Stimulated activated CD8-positive, alpha-beta memory T cell treated with anti-CD3 and anti-CD28 coated beads, Interleukin-15, amount 100 ng/mL, for 24 hours (primary cell): ENCODE measurements around the gene GRHL1.
"Not testable (repeated sequence)": the region's sequence is repeated elsewhere in the genome, so short reads cannot be mapped to it uniquely, and the experiment has no call there.

Experiments used
- DNase-seq: peaks from one replicate; pipeline ENCODE4 v3.0.0-alpha.2; 2020; ENCODE audit warnings: low read depth

The GRHL1 gene

DNA sequence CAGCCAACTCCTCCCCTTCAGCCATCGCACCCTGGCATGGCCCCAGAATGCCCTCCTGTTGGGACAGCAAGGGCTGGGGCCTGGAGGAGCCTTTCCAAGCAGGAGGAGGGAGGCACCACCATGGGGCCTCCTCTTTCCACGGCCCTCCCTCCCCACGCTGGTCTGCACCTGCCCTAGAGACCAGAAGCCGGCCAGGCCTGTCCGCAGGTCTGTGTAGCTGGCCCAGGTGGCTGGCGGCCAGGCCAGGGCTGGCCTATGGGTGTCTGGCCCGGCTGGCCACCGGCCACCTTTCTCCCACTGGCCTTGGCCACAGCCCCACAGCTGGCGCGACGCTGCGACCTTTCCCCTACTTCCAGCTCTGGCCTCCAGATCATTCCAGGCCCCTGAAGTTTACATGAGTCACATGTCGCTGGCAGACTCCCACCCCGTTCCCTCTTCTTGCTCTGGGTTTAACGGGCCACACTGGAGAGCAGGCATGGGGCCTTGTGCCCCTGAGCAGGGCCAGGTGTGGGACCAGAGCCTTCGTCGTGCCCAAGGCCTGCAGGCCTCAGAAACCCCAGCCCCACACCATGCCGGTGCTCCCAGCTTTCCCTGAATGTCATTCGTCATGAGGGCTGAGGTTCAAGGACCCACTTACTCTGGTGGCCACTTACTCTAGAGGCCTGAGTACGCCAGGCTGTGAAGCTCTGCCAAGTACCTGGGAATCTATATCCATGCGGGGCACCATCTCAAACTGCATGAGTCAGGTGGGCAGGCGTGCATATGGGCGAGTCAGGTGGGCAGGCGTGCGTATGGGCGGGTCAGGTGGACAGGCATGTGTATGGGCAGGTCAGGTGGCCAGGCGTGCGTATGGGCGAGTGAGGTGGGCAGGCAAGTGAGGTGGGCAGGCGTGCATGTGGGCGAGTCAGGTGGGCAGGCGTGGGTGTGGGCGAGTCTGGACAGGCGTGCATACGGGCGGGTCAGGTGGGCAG, 58.6 kb downstream of the GRHL1 start:
- no peak for DNase-seq

DNA sequence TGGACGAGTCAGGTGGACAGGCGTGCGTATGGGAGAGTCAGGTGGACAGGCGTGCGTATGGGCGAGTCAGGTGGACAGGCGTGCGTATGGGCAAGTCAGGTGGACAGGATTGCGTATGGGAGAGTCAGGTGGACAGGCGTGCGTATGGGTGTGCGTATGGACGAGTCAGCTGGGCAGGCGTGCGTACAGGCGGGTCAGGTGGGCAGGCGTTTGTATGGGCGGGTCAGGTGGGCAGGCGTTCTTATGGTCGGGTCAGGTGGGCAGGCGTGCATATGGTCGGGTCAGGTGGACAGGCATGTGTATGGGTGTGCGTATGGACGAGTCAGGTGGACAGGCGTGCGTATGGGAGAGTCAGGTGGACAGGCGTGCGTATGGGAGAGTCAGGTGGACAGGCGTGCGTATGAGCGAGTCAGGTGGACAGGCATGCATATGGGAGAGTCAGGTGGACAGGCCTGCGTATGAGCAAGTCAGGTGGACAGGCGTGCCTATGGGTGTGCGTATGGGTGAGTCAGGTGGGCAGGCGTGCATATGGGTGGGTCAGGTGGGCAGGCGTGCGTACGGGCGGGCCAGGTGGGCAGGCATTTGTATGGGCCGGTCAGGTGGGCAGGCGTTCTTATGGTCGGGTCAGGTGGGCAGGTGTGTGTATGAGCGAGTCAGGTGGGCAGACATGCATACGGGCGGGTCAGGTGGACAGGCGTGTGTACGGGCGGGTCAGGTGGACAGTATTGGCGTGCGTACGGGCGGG, 59.5 kb downstream of the GRHL1 start:
- DNase-seq = not testable (repeated sequence)

DNA sequence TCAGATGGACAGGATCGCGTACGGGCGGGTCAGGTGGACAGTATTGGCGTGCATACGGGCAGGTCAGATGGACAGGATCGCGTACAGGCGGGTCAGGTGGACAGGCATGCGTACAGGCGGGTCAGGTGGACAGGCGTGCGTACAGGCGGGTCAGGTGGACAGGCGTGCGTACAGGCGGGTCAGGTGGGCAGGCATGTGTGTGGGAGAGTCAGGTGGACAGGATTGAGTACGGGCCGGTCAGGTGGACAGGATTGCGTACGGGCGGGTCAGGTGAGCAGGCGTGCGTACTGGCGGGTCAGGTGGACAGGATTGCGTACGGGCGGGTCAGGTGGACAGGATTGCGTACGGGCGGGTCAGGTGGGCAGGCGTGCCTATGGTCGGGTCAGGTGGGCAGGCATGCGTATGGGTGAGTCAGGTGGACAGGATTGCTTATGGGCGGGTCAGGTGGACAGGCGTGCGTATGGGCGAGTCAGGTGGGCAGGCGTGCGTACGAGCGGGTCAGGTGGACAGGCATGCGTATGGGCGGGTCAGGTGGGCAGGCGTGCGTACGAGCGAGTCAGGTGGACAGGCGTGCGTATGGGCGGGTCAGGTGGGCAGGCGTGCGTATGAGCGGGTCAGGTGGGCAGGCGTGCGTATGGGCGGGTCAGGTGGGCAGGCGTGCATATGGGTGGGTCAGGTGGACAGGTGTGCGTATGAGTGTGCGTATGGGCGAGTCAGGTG, 60.3 kb downstream of the GRHL1 start:
- not testable (repeated sequence) for DNase-seq

DNA sequence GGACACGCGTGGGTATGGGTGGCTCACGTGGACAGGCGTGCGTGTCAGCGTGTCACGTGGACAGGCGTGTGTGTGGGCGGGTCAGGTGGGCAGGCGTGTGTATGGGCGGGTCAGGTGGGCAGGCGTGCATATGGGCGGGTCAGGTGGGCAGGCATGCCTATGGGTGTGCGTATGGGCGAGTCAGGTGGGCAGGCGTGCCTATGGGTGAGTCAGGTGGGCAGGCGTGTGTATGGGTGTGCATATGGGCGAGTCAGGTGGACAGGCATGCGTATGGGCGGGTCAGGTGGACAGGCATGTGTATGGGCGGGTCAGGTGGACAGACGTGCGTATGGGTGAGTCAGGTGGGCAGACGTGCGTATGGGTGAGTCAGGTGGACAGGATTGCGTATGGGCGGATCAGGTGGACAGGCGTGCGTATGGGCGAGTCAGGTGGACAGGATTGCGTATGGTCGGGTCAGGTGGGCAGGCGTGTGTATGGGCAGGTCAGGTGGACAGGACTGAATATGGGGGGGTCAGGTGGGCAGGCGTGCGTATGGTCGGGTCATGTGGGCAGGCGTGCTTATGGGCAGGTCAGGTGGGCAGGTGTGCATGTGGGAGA, 61.0 kb downstream of the GRHL1 start:
- DNase-seq = not testable (repeated sequence)

DNA sequence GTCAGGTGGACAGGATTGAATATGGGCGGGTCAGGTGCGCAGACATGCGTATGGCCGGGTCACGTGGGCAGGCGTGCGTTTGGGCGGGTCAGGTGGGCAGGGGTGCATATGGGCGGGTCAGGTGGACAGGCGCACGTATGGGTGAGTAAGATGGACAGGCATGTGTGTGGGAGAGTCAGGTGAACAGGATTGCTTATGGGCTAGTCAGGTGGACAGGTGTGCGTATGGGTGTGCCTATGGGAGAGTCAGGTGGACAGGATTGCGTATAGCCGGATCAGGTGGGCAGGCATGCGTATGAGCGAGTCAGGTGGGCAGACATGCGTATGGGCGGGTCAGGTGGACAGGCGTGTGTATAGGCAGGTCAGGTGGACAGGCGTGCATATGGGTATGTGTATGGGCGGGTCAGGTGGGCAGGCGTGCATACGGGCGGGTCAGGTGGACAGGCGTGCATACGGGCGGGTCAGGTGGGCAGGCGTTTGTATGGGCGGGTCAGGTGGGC, 61.5 kb downstream of the GRHL1 start:
- no peak for DNase-seq

DNA sequence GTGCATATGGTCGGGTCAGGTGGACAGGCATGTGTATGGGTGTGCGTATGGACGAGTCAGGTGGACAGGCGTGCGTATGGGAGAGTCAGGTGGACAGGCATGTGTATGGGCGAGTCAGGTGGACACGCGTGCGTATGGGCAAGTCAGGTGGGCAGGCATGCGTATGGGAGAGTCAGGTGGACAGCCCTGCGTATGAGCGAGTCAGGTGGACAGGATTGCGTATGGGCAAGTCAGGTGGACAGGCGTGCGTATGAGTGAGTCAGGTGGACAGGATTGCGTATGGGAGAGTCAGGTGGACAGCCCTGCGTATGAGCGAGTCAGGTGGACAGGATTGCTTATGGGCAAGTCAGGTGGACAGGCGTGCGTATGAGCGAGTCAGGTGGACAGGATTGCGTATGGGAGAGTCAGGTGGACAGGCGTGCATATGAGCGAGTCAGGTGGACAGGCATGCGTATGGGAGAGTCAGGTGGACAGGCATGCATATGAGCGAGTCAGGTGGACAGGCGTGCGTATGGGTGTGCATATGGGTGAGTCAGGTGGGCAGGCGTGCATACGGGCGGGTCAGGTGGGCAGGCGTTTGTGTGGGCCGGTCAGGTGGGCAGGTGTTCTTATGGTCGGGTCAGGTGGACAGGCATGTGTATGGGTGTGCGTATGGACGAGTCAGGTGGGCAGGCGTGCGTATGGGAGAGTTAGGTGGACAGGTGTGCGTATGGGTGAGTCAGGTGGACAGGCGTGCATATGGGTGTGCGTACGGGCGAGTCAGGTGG, 62.3 kb downstream of the GRHL1 start:
- not testable (repeated sequence) for DNase-seq

- no peak for DNase-seq
Observed at GRCh38 chr2:10014418-10015190, 63.1 kb downstream of the GRHL1 start.

- not testable (repeated sequence) for DNase-seq
Observed at GRCh38 chr2:10015376-10015989, 64.0 kb downstream of the GRHL1 start.

GRCh38 chr2:10016001-10016801, 64.7 kb downstream of the GRHL1 start:
- no peak for DNase-seq

DNA sequence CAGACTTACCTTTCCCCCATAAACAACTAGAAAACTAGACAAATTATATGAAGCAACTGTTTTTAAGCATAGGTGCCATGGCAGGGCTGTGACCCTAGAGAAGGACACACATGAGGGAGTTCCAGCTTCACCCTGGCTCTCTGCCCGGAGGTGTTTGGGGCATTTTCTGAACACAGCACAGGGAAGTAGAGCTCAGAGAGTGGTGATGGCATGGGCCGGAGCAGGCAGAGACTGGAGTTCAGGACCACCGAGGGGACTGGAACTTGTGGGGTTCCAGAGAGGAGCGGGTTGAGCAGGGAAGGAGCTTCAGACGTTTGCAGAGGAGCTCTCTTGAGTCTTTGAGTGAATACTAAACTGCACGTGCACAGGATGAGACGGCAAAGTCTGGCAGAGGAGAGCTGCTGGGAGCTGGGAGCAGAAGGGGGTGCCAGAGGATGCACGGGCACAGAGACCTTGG, 65.3 kb downstream of the GRHL1 start:
- no peak for DNase-seq

DNA sequence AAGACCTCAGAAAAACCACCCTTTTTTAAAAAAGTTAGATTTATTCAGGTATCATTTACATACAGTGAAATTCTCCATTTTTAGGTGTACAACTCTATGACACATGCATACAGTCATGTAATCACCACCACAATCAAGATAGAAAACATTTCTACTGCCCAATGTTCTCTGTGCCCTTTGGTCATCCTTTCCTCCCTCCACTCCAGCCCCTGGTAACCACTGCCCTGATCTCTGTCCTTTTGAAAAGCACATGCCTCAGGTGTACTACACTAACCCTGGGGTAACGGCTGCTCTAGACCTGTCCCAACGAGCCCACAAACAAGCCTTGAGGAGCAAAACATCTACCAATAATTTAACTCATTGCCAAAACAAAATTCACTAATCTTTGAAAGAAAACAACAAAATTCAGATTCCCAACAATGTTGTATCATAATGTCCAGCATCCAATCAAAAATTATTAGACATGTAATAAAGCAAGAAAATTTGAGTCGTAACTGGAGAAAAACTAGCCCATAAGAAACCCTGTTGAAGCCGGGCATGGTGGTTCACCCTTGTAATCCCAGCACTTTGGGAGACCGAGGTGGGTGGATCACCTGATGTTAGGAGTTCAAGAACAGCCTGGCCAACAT, 65.9 kb downstream of the GRHL1 start:
- DNase-seq = no peak

DNA sequence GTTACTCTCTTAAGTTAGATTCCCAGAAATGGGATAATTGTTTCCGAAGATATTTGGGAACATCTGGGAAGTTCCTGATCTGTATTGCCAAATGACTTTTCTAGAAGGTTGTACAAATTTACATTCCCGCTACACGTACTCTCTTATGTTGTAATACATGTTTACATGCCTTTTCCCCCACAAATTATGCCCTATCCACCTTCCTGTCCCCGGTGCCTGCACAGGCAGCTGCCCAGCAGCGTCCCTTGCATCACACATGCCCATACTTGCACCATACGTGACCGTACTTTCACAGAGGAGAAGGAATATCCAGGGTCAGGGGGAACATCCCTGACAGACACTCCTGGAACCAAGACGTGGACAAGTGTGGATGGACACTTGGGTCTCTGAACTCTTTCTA, 67.7 kb downstream of the GRHL1 start:
- DNase-seq = no peak

DNA sequence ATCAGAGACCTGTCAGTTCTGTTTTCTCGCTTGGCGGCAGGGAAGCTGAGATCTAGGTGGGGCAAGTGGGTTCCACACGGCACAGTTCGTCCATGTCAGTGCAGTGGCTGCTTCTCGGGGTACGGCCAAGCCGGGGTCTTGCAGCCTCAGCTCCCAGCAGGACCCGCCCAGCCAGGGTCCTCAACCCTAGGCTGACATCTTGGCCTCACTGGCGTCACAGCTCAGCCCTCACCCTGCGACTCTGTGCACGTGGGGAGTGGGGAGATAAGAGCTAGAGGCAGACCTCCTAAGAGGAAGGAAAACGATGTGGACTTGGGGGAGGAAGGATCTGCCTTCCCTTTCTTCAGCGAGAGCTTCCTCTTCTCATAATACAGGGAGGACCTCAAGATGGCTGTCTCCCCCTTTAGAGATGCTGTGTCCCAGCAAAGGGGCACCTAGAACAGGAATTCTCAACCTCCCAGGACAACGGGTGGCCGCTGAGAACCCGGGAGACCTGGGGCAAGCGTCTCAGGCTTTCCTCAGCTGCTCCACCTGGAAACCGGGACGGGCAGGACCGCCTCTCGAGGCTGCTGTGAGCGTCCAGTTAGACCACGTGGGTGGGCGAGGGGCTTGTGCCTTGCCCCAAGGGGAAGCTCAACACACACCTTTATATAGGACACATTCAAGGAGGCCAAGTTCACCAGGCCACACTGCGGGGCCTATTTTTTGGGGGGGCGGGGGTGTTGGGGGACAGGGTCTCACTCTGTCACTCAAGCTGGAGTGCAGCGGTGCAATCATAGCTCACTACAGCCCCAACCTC, 68.3 kb downstream of the GRHL1 start:
- no peak for DNase-seq

GRCh38 chr2:10022041-10022421, 70.5 kb downstream of the GRHL1 start:
- DNase-seq = no peak

- no peak for DNase-seq
Observed at GRCh38 chr2:10022445-10022844, 71.0 kb downstream of the GRHL1 start.

- no peak for DNase-seq
Observed at GRCh38 chr2:10022966-10023662, 71.6 kb downstream of the GRHL1 start.
